HG03196 (cell line): Measurements from ENCODE around the gene NBAS.

Experiments
- ATAC-seq: cut with Tn5 transposase; IDR thresholded peaks from one replicate; pipeline ENCODE4 v1.9.1; 2021; ENCODE audit not compliant: unreplicated experiment

NBAS gene

GRCh38 chr2:15560988-15561573, at the start of gene NBAS:
Gene NBAS (minus strand): TSS chr2:15561334. CDS start chr2:15561304, 30 bp downstream.
- peak; percentile 85 for ATAC-seq

- no peak for ATAC-seq
Measured at GRCh38 chr2:15610430-15610952, 49.4 kb upstream of the NBAS start.

- no peak for ATAC-seq
Measured at GRCh38 chr2:15609341-15610042, 48.4 kb upstream of the NBAS start.

- ATAC-seq, result no peak
Measured at GRCh38 chr2:15608392-15608761, 47.2 kb upstream of the NBAS start.

GRCh38 chr2:15607709-15608391, 46.7 kb upstream of the NBAS start:
- ATAC-seq, result no peak

- no peak for ATAC-seq
Measured at GRCh38 chr2:15606481-15607441, 45.6 kb upstream of the NBAS start.

GRCh38 chr2:15605721-15606120, 44.6 kb upstream of the NBAS start:
- no peak for ATAC-seq

- ATAC-seq, result no peak
Measured at GRCh38 chr2:15603948-15604347, 42.8 kb upstream of the NBAS start.

GRCh38 chr2:15603044-15603765, 42.1 kb upstream of the NBAS start:
- ATAC-seq, result no peak

- ATAC-seq, result no peak
Measured at GRCh38 chr2:15602393-15602792, 41.3 kb upstream of the NBAS start.

- no peak for ATAC-seq
Measured at GRCh38 chr2:15601681-15602080, 40.5 kb upstream of the NBAS start.

GRCh38 chr2:15599994-15600393, 38.9 kb upstream of the NBAS start:
- ATAC-seq, result no peak

GRCh38 chr2:15596968-15597367, 35.8 kb upstream of the NBAS start:
- ATAC-seq, result no peak

GRCh38 chr2:15596350-15596749, 35.2 kb upstream of the NBAS start:
- no peak for ATAC-seq

- ATAC-seq, result no peak
Measured at GRCh38 chr2:15595936-15596335, 34.8 kb upstream of the NBAS start.

- ATAC-seq, result no peak
Measured at GRCh38 chr2:15595342-15595905, 34.3 kb upstream of the NBAS start.

GRCh38 chr2:15594291-15595256, 33.4 kb upstream of the NBAS start:
- ATAC-seq, result no peak

- ATAC-seq, result no peak
Measured at GRCh38 chr2:15593327-15593705, 32.2 kb upstream of the NBAS start.
